Fibroblast of lung (primary cell): ENCODE results near the gene S100A11. TPM values are rescaled to one million over a fixed set of nuclear protein-coding genes. Genes with fewer than 3 reads are reported as not detected.
A peak's percentile ranks its signal among the peaks of the same experiment; 100 is the strongest.

Experiments
- DNase-seq, 2 donors: peaks; one replicate each; pipeline versions ENCODE4 v3.0.0 to v3.0.0-alpha.2; 2010; ENCODE audit warnings: low read depth in 2 of 2
- H2AFZ ChIP-seq: 2 replicates; pipeline ENCODE4 v1.5.1; 2012; ENCODE audit warnings: low read length, control low read depth, inconsistent platforms
- H3K27ac ChIP-seq: 2 replicates; pipeline ENCODE4 v1.5.1; 2011; ENCODE audit warnings: low read length, control low read depth; ENCODE audit not compliant: insufficient read depth
- H3K27me3 ChIP-seq: 2 replicates; pipeline ENCODE4 v1.5.1; 2011; ENCODE audit warnings: mild to moderate bottlenecking, low read length; ENCODE audit not compliant: control insufficient read depth, insufficient read depth
- H3K36me3 ChIP-seq: 2 replicates; pipeline ENCODE4 v1.5.1; 2011; ENCODE audit warnings: low read length; ENCODE audit not compliant: control insufficient read depth, insufficient read depth
- H3K4me1 ChIP-seq: 2 replicates; pipeline ENCODE4 v1.5.1; 2011; ENCODE audit warnings: low read length; ENCODE audit not compliant: control insufficient read depth, insufficient read depth; ENCODE audit errors: extremely low read depth
- H3K4me2 ChIP-seq: 2 replicates; pipeline ENCODE4 v1.5.1; 2011; ENCODE audit warnings: low read length, control low read depth; ENCODE audit not compliant: insufficient read depth; ENCODE audit errors: extremely low read depth
- H3K4me3 ChIP-seq, 4 experiments: fragments of 200-600 bp in 1 of 4; sonication (generic) in 1 of 4; replicated peaks in 1 of 4; 2 replicates each; pipeline ENCODE4 v1.5.1; 2011 to 2016; ENCODE audit warnings: low read length in 4 of 4, low read depth in 3 of 4, mild to moderate bottlenecking in 3 of 4, control low read depth in 2 of 4, inconsistent platforms in 1 of 4, mixed read lengths in 1 of 4; ENCODE audit not compliant: insufficient read depth in 1 of 4; ENCODE audit errors: control extremely low read depth in 1 of 4
- H3K79me2 ChIP-seq: 2 replicates; pipeline ENCODE4 v1.5.1; 2012; ENCODE audit warnings: mild to moderate bottlenecking, low read length, inconsistent platforms; ENCODE audit not compliant: control insufficient read depth, insufficient read depth
- H3K9ac ChIP-seq: 2 replicates; pipeline ENCODE4 v1.5.1; 2011; ENCODE audit warnings: mild to moderate bottlenecking, low read length, control low read depth; ENCODE audit not compliant: insufficient read depth
- H3K9me3 ChIP-seq: 2 replicates; pipeline ENCODE4 v1.5.1; 2012; ENCODE audit warnings: low read depth, low read length; ENCODE audit not compliant: control insufficient read depth, insufficient read depth
- H4K20me1 ChIP-seq: 2 replicates; pipeline ENCODE4 v1.5.1; 2011; ENCODE audit warnings: low read length; ENCODE audit not compliant: control insufficient read depth, insufficient read depth; ENCODE audit errors: extremely low read depth
- EZH2 ChIP-seq: IDR thresholded peaks from 2 replicates; pipeline ENCODE4 v1.5.1; 2012; ENCODE audit warnings: low read length, control low read depth, mild to moderate bottlenecking; ENCODE audit errors: missing control alignments
- polyA plus RNA-seq, 2 donors: library from polyadenylated mRNA; depleted of rRNA in 1 of 2; stranded (reverse) in 1 of 2; unstranded in 1 of 2; fragments of >200 nt; gene quantifications; 2 replicates each; pipeline ENCODE4 v1.2.1, GENCODE V29; 2011 to 2012; ENCODE audit warnings: missing spikeins in 1 of 2
- total RNA-seq: library from RNA; depleted of rRNA; stranded (reverse); fragments of >200 nt; gene quantifications from 2 replicates; pipeline ENCODE4 v1.2.1, GENCODE V29; 2014
- TF ChIP-seq, protein P1 (sequence below), 2 donors: IDR thresholded peaks in 1 of 2; conservative IDR thresholded peaks in 1 of 2; 1 replicate in 1 of 2; 2 replicates in 1 of 2; pipeline ENCODE4 v1.5.1; 2011 to 2012; ENCODE audit warnings: low read length in 2 of 2, control low read depth in 1 of 2, inconsistent platforms in 1 of 2, low read depth in 1 of 2, mild to moderate bottlenecking in 1 of 2

S100A11 gene
- total and polyA plus RNA-seq, 2 donors (not counting 1 experiment from before 2014, with no cell fraction given) = 55.8 to 1,144 TPM

DNA sequence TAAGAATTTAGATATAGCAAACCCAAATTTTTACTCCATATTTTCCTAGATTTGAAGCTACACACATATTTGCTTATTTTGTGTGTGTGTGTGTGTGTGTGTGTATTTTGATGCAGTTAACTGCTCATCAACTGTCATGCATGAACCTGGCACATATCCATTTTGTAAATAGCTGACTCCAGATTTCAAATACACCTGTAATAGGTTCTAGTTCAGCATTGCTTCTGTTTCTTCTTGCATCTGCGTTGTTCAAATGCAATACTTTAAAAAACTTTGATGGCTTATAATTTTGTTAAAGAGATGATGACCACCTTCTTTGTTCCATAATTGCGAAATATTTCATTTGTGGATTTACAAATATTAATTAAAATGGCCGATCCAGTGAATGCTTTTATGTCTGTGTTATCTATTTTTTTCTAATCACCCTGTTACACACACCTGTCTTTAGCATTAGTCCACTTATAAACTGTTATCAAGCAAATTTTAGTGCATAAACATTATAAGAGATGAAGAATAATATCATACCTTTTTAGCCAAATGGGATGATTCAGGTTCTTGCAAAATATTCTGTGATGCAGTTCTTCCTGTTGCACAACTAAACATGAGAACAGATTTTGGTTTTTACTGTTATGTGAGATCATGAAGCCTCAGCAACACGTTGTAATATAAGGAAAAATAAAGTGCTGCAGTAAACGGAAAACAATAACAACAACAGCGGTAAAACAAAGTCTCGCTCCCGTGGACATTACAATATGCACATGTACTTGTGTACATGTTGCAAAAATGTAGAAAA is 12.7 kb upstream of the S100A11 start:
- Histone ChIP-seq H2AFZ (no peak overlapping the region), H3K9me3 (no peaks in the 10 kb centered on the region), H3K27ac (no peak overlapping the region), H3K36me3 (no peaks in the 10 kb centered on the region), H4K20me1 (no peaks in the 10 kb centered on the region), H3K4me3 (no peak overlapping the region), H3K27me3 (peaks cover 10% of the 10 kb centered on the region), H3K4me2 (no peak overlapping the region), H3K9ac (no peak overlapping the region), H3K4me1 (peaks cover 21% of the 10 kb centered on the region), H3K79me2 (no peaks in the 10 kb centered on the region)
- DNase-seq = peak; percentile 13 to 74
- no peak for TF ChIP-seq EZH2
- TF ChIP-seq, protein P1, sequence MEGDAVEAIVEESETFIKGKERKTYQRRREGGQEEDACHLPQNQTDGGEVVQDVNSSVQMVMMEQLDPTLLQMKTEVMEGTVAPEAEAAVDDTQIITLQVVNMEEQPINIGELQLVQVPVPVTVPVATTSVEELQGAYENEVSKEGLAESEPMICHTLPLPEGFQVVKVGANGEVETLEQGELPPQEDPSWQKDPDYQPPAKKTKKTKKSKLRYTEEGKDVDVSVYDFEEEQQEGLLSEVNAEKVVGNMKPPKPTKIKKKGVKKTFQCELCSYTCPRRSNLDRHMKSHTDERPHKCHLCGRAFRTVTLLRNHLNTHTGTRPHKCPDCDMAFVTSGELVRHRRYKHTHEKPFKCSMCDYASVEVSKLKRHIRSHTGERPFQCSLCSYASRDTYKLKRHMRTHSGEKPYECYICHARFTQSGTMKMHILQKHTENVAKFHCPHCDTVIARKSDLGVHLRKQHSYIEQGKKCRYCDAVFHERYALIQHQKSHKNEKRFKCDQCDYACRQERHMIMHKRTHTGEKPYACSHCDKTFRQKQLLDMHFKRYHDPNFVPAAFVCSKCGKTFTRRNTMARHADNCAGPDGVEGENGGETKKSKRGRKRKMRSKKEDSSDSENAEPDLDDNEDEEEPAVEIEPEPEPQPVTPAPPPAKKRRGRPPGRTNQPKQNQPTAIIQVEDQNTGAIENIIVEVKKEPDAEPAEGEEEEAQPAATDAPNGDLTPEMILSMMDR (conservative IDR thresholded peaks at IDR 0.05 in 1 of 2, IDR thresholded peaks at IDR 0.05 in 1 of 2; ENCODE audit: low read depth in 1 of 2, low read length in 2 of 2) = no peak

DNA sequence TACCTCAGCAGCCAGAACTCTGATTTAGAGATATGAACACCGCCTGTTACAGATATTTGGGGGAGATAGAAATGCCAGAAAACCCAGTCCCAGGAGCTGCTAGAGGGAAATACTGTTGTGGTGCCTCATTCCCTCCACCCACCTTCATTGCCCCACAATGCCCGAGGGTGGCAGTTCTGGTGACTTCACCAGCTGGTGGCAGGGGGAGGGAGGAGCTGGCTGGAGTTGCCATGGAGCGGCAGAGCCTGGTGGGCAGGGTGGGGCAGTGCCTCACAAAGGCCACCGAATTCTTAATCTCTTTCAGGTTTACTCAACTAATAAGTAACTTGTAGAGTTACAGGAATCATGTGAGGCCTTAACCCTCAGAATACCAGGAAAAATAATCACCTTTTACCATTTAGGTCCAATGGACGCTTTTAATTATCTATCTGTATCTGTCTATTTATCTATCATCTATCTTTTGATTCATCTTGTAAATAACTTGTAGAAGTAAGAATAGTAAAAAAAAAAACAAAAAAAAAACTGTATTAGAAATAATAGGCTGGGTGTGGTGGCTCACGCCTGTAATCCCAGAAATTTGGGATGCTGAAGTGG is 11.7 kb upstream of the S100A11 start:
- TF ChIP-seq, protein P1 (conservative IDR thresholded peaks at IDR 0.05 in 1 of 2, IDR thresholded peaks at IDR 0.05 in 1 of 2; ENCODE audit: low read depth in 1 of 2, low read length in 2 of 2) = no peak
- no peak for TF ChIP-seq EZH2
- H3K27ac ChIP-seq = peak overlapping the region; percentile 84
- no peaks in the 10 kb centered on the region for H3K79me2 ChIP-seq
- H2AFZ ChIP-seq = peak overlapping the region; percentile 11
- H3K9ac ChIP-seq = no peak overlapping the region
- no peaks in the 10 kb centered on the region for H4K20me1 ChIP-seq
- no peaks in the 10 kb centered on the region for H3K9me3 ChIP-seq
- no peaks in the 10 kb centered on the region for H3K36me3 ChIP-seq
- peak overlapping the region in 1 of 4 experiments; percentile 52 for H3K4me3 ChIP-seq
- peaks cover 7% of the 10 kb centered on the region for H3K27me3 ChIP-seq
- DNase-seq = no peak
- peak overlapping the region; percentile 17 for H3K4me2 ChIP-seq
- H3K4me1 ChIP-seq = peaks cover 21% of the 10 kb centered on the region

DNA sequence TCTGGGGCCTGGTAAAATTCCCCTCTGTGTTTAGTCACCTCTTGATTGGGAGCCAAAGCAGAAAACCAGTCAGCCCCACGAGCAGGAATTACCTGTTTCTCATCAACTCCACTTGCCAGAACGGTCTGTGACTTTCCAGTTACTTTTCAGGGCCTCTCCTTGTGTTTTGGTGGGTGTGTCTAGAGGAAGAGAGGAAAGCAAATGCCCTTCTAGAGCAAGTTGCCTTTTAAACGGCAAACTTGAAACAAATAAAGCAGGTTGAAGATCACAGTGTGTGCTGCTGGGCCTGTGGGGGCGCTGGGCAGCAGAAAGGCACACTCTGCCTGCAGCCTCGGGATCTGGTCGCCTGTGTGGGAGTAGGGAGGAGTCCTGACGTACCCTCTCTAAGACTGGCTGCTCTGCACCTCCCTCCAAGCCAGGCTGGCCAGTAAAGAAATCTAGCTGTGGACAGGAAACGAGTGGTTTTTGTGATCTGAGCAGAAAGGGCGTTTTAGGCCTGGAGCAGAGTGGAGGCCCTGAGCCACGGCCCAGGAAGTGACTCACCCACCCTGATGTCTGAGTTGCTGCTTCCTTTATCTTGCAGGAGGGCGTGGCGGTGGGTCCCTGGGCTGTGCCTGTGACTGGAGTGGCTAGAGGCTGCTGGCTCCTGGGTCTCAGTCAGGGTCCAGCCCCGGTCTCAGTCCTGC is 11.1 kb upstream of the S100A11 start:
- peaks cover 21% of the 10 kb centered on the region for H3K4me1 ChIP-seq
- peak overlapping the region; percentile 23 to 52 (median 38) for H3K4me3 ChIP-seq
- peaks cover 3% of the 10 kb centered on the region for H3K27me3 ChIP-seq
- H2AFZ ChIP-seq = peak overlapping the region; percentile 91
- H3K27ac ChIP-seq = peak overlapping the region; percentile 84
- DNase-seq = peak; percentile 98 to 100
- TF ChIP-seq, protein P1 (conservative IDR thresholded peaks at IDR 0.05 in 1 of 2, IDR thresholded peaks at IDR 0.05 in 1 of 2; ENCODE audit: low read depth in 1 of 2, low read length in 2 of 2) = peak; percentile 58 to 77
- no peak for TF ChIP-seq EZH2
- peak overlapping the region; percentile 51 for H3K9ac ChIP-seq
- no peaks in the 10 kb centered on the region for H3K79me2 ChIP-seq
- H4K20me1 ChIP-seq = no peaks in the 10 kb centered on the region
- no peaks in the 10 kb centered on the region for H3K9me3 ChIP-seq
- no peaks in the 10 kb centered on the region for H3K36me3 ChIP-seq
- H3K4me2 ChIP-seq = peak overlapping the region; percentile 95
